K562 (cell line): Measurements from ENCODE around the gene DNAH1.

Experiments
- CBX5 ChIP-seq: IDR thresholded peaks from 2 replicates; pipeline ENCODE4 v1.6.1; 2014; ENCODE audit warnings: low read depth, borderline replicate concordance
- CTCF ChIP-seq, 3 experiments: IDR thresholded peaks in 2 of 3; conservative IDR thresholded peaks in 1 of 3; 2 replicates each; pipeline ENCODE4 v1.5.1; 2011 to 2012; ENCODE audit warnings: low read length in 3 of 3, mild to moderate bottlenecking in 3 of 3, control low read depth in 2 of 3, improper control_type of control experiment in 1 of 3, inconsistent platforms in 1 of 3, low read depth in 1 of 3, mixed read lengths in 1 of 3, moderate library complexity in 1 of 3; ENCODE audit not compliant: insufficient read depth in 2 of 3
- E2F1 ChIP-seq: sonication (generic); formaldehyde crosslinking; IDR thresholded peaks from 2 replicates; pipeline ENCODE4 v1.8.1; 2023; ENCODE audit warnings: mild to moderate bottlenecking, missing genetic modification reagents, moderate library complexity
- FOXO4 ChIP-seq: fragments of 450-650 bp; formaldehyde crosslinking; IDR thresholded peaks from 2 replicates; pipeline ENCODE4 v1.4.0; 2020; ENCODE audit warnings: mild to moderate bottlenecking, moderate library complexity
- RAD21 ChIP-seq, 2 experiments: fragments of 250-450 bp in 1 of 2; fragments of 450-650 bp in 1 of 2; sonication (Bioruptor Pico) in 1 of 2; formaldehyde crosslinking in 1 of 2; IDR thresholded peaks in 1 of 2; conservative IDR thresholded peaks in 1 of 2; 2 replicates each; pipeline versions ENCODE4 v1.4.0 to v1.8.0; 2020 to 2022; ENCODE audit warnings: mild to moderate bottlenecking in 2 of 2, moderate library complexity in 1 of 2
- RFX1 ChIP-seq: fragments of 450-650 bp; IDR thresholded peaks from 2 replicates; pipeline ENCODE4 v1.6.1; 2016; ENCODE audit warnings: mild to moderate bottlenecking, moderate library complexity
- YY1 ChIP-seq, 3 experiments: IDR thresholded peaks; 2 replicates each; pipeline ENCODE4 v1.6.1; 2011; ENCODE audit warnings: low read length in 2 of 3, mild to moderate bottlenecking in 2 of 3, moderate library complexity in 2 of 3, borderline replicate concordance in 1 of 3, control low read depth in 1 of 3, low read depth in 1 of 3; ENCODE audit not compliant: insufficient read depth in 3 of 3, insufficient replicate concordance in 2 of 3, control insufficient read depth in 1 of 3, insufficient read length in 1 of 3; ENCODE audit errors: extremely low read depth in 1 of 3
- ZFP91 ChIP-seq: sonication (generic); formaldehyde crosslinking; IDR thresholded peaks from 2 replicates; pipeline ENCODE4 v1.8.0; 2022; ENCODE audit warnings: mild to moderate bottlenecking, missing genetic modification reagents

GRCh38 chr3:52391096-52391495, 75.0 kb downstream of the DNAH1 start:
- TF ChIP-seq FOXO4 (CRISPR knock-in tag) (no peak), CTCF (IDR thresholded peaks at IDR 0.05 in 2 of 3, conservative IDR thresholded peaks at IDR 0.05 in 1 of 3; ENCODE audit: insufficient read depth in 2 of 3, low read depth in 1 of 3, low read length in 3 of 3) (no peak), RAD21 (CRISPR knock-in tag; conservative IDR thresholded peaks at IDR 0.05 in 1 of 2, IDR thresholded peaks at IDR 0.05 in 1 of 2) (no peak), CBX5 (no peak), E2F1 (no peak), RFX1 (no peak), ZFP91 (no peak), YY1 (IDR thresholded peaks at IDR 0.05; ENCODE audit: borderline replicate concordance in 1 of 3, control insufficient read depth in 1 of 3, extremely low read depth in 1 of 3, insufficient read depth in 3 of 3, insufficient read length in 1 of 3, insufficient replicate concordance in 2 of 3, low read depth in 1 of 3, low read length in 2 of 3) (no peak)
